ENCODE measurements around the gene ZNF460. TPM values are rescaled to one million over a fixed set of nuclear protein-coding genes. Genes with fewer than 3 reads are reported as not detected.
A peak's percentile ranks its signal among the peaks of the same experiment; 100 is the strongest.

ZNF460 gene
- total and polyA plus RNA-seq, 10 of the 15 experiments (the other 5 are each of a cell fraction or from before 2014, with no cell fraction given) = 0.15 to 43.0 (median 8.7) TPM

DNA sequence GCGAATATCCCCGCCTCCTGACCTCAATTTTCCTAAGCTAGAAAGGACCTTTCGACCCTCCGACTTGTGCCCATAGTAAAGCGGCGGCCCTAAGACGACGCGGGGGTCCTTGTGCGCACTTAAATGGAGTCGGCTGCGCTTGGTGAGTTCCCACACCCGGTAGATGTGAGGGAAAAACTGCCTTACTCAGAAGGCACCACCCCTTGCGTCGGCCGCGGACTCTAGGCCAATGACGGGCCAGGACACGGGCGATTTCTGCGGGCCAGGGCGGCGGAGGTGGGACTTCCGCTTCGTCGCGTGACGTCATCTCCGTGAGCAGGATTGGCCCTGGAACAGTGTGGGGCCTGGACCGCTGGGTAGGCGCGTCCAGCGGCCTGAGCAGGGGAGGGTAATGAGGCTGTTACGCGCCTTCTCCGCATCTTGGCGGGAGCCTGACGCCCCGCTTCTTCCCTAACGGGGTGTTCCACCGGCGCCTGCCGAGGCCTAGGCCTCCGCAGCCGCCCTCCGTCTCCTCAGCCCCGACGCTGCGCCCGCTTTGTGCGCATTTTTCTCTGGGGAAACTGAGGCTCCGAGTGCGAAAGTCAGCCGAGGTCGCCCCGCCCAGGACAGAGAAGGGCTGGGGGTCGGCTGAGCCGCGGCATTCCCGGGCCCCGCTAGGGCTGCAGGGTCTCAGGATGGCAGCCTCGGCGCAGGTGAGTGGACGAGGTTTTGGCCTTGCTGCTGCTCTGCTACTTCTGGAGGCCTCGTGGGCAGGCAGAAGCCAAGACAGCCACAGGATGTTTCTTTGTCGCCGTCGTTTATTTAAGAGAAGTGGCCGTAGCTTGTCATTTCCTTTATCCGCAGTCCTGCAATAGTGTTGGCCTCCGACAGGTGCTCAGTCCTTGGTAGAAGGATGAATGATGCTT, 40.1 kb downstream of the ZNF460 start, which contains the start of gene ZNF543 (continued):
- TF ChIP-seq, protein P1, sequence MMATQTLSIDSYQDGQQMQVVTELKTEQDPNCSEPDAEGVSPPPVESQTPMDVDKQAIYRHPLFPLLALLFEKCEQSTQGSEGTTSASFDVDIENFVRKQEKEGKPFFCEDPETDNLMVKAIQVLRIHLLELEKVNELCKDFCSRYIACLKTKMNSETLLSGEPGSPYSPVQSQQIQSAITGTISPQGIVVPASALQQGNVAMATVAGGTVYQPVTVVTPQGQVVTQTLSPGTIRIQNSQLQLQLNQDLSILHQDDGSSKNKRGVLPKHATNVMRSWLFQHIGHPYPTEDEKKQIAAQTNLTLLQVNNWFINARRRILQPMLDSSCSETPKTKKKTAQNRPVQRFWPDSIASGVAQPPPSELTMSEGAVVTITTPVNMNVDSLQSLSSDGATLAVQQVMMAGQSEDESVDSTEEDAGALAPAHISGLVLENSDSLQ (IDR thresholded peaks at IDR 0.05) = peak; percentile 29; the same call in 1 of the 2 replicates
- TF ChIP-seq TARDBP (IDR thresholded peaks at IDR 0.05; ENCODE audit: borderline replicate concordance) (no peak), ZZZ3 (IDR thresholded peaks at IDR 0.05; ENCODE audit: control insufficient read depth, insufficient read length, low read depth) (no peak), EP300 (IDR thresholded peaks at IDR 0.05; ENCODE audit: borderline replicate concordance in 1 of 2, control insufficient read depth in 1 of 2, low read depth in 2 of 2, low read length in 2 of 2) (no peak), WRNIP1 (IDR thresholded peaks at IDR 0.05; ENCODE audit: borderline replicate concordance, low read depth, low read length) (no peak), PAX5 (IDR thresholded peaks at IDR 0.05; ENCODE audit: borderline replicate concordance, low read depth, low read length) (peak; percentile 63; the same call in 1 of the 2 replicates), ZSCAN29 (IDR thresholded peaks at IDR 0.05) (no peak), ZBED1 (IDR thresholded peaks at IDR 0.05; ENCODE audit: borderline replicate concordance) (no peak), EGR1 (IDR thresholded peaks at IDR 0.05; ENCODE audit: borderline replicate concordance in 1 of 2, low read depth in 2 of 2, low read length in 2 of 2) (no peak), IKZF1 (conservative IDR thresholded peaks at IDR 0.05) (peak; percentile 64)
- TF ChIP-seq, protein P2, sequence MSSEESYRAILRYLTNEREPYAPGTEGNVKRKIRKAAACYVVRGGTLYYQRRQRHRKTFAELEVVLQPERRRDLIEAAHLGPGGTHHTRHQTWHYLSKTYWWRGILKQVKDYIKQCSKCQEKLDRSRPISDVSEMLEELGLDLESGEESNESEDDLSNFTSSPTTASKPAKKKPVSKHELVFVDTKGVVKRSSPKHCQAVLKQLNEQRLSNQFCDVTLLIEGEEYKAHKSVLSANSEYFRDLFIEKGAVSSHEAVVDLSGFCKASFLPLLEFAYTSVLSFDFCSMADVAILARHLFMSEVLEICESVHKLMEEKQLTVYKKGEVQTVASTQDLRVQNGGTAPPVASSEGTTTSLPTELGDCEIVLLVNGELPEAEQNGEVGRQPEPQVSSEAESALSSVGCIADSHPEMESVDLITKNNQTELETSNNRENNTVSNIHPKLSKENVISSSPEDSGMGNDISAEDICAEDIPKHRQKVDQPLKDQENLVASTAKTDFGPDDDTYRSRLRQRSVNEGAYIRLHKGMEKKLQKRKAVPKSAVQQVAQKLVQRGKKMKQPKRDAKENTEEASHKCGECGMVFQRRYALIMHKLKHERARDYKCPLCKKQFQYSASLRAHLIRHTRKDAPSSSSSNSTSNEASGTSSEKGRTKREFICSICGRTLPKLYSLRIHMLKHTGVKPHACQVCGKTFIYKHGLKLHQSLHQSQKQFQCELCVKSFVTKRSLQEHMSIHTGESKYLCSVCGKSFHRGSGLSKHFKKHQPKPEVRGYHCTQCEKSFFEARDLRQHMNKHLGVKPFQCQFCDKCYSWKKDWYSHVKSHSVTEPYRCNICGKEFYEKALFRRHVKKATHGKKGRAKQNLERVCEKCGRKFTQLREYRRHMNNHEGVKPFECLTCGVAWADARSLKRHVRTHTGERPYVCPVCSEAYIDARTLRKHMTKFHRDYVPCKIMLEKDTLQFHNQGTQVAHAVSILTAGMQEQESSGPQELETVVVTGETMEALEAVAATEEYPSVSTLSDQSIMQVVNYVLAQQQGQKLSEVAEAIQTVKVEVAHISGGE (CRISPR knock-in tag; IDR thresholded peaks at IDR 0.05) = no peak
